ENCODE measurements around the gene AIMP1.

- peak; percentile 97 for TF ChIP-seq POLR2A (IDR thresholded peaks at IDR 0.05; ENCODE audit: low read depth, low read length)
- peak; percentile 69 for TF ChIP-seq TAF1 (IDR thresholded peaks at IDR 0.05; ENCODE audit: borderline replicate concordance, low read depth, low read length)
- no peak for TF ChIP-seq CTCF (IDR thresholded peaks at IDR 0.05 in 2 of 3, conservative IDR thresholded peaks at IDR 0.05 in 1 of 3; ENCODE audit: control insufficient read depth in 2 of 3, extremely low read depth in 1 of 3, insufficient read depth in 1 of 3, low read depth in 3 of 3, low read length in 3 of 3)
- TF ChIP-seq HSF1 (IDR thresholded peaks at IDR 0.05; ENCODE audit: low read depth, low read length) = peak; percentile 45; the same call in 1 of the 2 replicates
- TF ChIP-seq GABPA (IDR thresholded peaks at IDR 0.05; ENCODE audit: low read depth) = peak; percentile 60; the same call in 1 of the 2 replicates
- TF ChIP-seq HDAC2 (IDR thresholded peaks at IDR 0.05) = no peak
- no peak for TF ChIP-seq RAD21 (IDR thresholded peaks at IDR 0.05; ENCODE audit: insufficient read depth, low read depth, low read length)
- peak; percentile 78; the same call in 1 of the 2 replicates for TF ChIP-seq POLR2AphosphoS2 (IDR thresholded peaks at IDR 0.05; ENCODE audit: low read depth, low read length)
- TF ChIP-seq USF1 (IDR thresholded peaks at IDR 0.05; ENCODE audit: borderline replicate concordance, extremely low read length, insufficient read depth, low read depth, low read length) = no peak
- no peak for TF ChIP-seq SREBF2 (IDR thresholded peaks at IDR 0.05; ENCODE audit: low read length)
These were observed at the start of gene AIMP1, which contains the start of gene TBCK for GRCh38 chr4:106315968-106316772.
